ENCODE data around the gene CIITA. TPM values are rescaled to one million over a fixed set of nuclear protein-coding genes. Genes with fewer than 3 reads are reported as not detected.
A peak's percentile ranks its signal among the peaks of the same experiment; 100 is the strongest.

Gene CIITA
- total RNA-seq, 1 experiment from 2014 or later: 0.26 TPM

DNA sequence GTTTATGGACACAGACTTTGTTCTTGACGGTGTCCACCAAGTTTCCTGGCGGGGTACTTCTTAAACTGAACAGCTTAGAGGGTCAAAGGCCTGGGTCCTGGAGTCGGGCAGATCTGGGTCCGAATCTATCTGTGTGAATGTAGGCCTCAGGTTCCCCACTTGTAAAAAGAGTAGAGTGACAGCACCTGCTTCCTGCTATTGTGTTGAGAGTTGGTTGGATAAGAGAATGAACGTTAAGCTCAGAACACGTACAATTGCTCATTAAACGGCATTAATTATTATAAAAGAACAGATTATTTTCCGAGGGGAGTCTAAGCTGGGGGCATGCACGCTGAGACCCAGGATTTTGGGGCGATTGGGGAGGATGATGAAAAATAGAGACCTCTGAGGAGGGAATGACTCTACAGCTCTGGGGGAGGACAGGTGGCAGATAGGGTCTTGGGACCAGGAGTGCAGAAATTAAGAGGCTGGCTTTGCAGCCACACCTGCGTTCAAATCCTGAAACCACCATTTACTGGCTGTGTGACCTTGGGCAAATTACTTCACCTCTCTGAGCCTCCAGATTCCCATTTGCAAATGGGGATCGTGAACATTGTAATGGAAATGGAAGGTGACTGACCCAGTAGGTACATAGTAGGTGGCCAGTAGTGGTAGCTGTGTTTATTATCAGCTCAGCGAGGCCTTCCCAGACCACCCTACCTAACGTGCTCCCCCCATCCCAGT lies 68.2 kb downstream of the CIITA start:
- ATAC-seq (no peak), DNase-seq (ENCODE audit: low spot score) (no peak)
- H3K27me3 Mint-ChIP-seq (ENCODE audit: low read depth): peaks cover 3% of the 10 kb centered on the region; the same call in 1 of the 2 replicates
- H3K36me3 Mint-ChIP-seq: no peaks in the 10 kb centered on the region
- H3K9me3 Mint-ChIP-seq: no peaks in the 10 kb centered on the region
- POLR2A ChIA-PET: no interaction called here
- CTCF ChIA-PET: interaction anchor here (0.9 to 2.0 kb wide), 4 partner anchors 9 to 52 kb away, joined by 3 to 8 read pairs (median 5); no protein-coding TSS in a partner anchor
- peak overlapping the region; percentile 83 for H3K4me3 Mint-ChIP-seq
- no peak overlapping the region for H3K27ac Mint-ChIP-seq
- no peak for TF ChIP-seq CREM (CRISPR knock-in tag; IDR thresholded peaks at IDR 0.05)
- TF ChIP-seq, protein P1, sequence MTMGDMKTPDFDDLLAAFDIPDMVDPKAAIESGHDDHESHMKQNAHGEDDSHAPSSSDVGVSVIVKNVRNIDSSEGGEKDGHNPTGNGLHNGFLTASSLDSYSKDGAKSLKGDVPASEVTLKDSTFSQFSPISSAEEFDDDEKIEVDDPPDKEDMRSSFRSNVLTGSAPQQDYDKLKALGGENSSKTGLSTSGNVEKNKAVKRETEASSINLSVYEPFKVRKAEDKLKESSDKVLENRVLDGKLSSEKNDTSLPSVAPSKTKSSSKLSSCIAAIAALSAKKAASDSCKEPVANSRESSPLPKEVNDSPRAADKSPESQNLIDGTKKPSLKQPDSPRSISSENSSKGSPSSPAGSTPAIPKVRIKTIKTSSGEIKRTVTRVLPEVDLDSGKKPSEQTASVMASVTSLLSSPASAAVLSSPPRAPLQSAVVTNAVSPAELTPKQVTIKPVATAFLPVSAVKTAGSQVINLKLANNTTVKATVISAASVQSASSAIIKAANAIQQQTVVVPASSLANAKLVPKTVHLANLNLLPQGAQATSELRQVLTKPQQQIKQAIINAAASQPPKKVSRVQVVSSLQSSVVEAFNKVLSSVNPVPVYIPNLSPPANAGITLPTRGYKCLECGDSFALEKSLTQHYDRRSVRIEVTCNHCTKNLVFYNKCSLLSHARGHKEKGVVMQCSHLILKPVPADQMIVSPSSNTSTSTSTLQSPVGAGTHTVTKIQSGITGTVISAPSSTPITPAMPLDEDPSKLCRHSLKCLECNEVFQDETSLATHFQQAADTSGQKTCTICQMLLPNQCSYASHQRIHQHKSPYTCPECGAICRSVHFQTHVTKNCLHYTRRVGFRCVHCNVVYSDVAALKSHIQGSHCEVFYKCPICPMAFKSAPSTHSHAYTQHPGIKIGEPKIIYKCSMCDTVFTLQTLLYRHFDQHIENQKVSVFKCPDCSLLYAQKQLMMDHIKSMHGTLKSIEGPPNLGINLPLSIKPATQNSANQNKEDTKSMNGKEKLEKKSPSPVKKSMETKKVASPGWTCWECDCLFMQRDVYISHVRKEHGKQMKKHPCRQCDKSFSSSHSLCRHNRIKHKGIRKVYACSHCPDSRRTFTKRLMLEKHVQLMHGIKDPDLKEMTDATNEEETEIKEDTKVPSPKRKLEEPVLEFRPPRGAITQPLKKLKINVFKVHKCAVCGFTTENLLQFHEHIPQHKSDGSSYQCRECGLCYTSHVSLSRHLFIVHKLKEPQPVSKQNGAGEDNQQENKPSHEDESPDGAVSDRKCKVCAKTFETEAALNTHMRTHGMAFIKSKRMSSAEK (CRISPR knock-in tag; IDR thresholded peaks at IDR 0.05; ENCODE audit: borderline replicate concordance): no peak
- no peak for TF ChIP-seq SMAD3 (CRISPR knock-in tag; IDR thresholded peaks at IDR 0.05; ENCODE audit: borderline replicate concordance)
- TF ChIP-seq ZNF121 (CRISPR knock-in tag; IDR thresholded peaks at IDR 0.05): no peak
- TF ChIP-seq, protein P2, sequence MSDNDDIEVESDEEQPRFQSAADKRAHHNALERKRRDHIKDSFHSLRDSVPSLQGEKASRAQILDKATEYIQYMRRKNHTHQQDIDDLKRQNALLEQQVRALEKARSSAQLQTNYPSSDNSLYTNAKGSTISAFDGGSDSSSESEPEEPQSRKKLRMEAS (CRISPR knock-in tag; IDR thresholded peaks at IDR 0.05): no peak
- TF ChIP-seq MXD4 (CRISPR knock-in tag; IDR thresholded peaks at IDR 0.05; ENCODE audit: borderline replicate concordance): no peak
- TF ChIP-seq TEAD1 (CRISPR knock-in tag; IDR thresholded peaks at IDR 0.05): no peak
- no peak for TF ChIP-seq FOXJ3 (CRISPR knock-in tag; IDR thresholded peaks at IDR 0.05; ENCODE audit: borderline replicate concordance)
- no peak for TF ChIP-seq NR3C1 (CRISPR knock-in tag; conservative IDR thresholded peaks at IDR 0.05; ENCODE audit: low read depth)
- TF ChIP-seq ZNF416 (CRISPR knock-in tag; IDR thresholded peaks at IDR 0.05): no peak
- peaks cover 61% of the 10 kb centered on the region for H3K4me1 Mint-ChIP-seq

DNA sequence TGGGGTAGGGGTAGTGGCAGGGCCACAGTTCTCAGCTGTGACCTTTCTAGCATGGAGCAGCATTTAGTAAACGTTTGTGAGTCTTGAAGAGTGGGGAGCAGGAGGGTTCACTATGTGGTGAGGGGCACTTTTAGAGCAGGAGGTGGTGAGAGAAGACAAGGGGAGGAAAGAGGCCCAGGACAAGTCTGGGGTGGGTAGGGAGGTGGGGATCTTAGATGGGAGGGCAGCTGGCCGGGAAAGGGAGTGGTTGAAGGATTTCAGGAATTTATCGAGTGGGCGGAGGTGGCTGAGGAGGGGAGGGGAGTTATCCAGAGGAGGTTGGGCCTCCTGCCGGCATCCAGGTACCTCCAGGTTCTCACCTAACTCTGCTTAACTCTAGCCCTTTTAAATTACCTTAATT lies 69.3 kb downstream of the CIITA start:
- H3K27ac Mint-ChIP-seq: peak overlapping the region; percentile 65
- H3K4me3 Mint-ChIP-seq: peak overlapping the region; percentile 83
- H3K9me3 Mint-ChIP-seq: no peaks in the 10 kb centered on the region
- H3K4me1 Mint-ChIP-seq: peaks cover 62% of the 10 kb centered on the region
- peak; percentile 3; the same call in 1 of the 2 replicates for ATAC-seq
- H3K27me3 Mint-ChIP-seq (ENCODE audit: low read depth): peaks cover 3% of the 10 kb centered on the region; the same call in 1 of the 2 replicates
- ChIA-PET CTCF (interaction anchor here (1.0 to 1.5 kb wide), 2 partner anchors 17 to 27 kb away, joined by 3 to 4 read pairs; no protein-coding TSS in a partner anchor), POLR2A (no interaction called here)
- H3K36me3 Mint-ChIP-seq: no peaks in the 10 kb centered on the region
- TF ChIP-seq GRHL2 (CRISPR knock-in tag; IDR thresholded peaks at IDR 0.05; ENCODE audit: insufficient replicate concordance, severe bottlenecking): no peak
- TF ChIP-seq SMAD4 (CRISPR knock-in tag; IDR thresholded peaks at IDR 0.05): no peak
- no peak for TF ChIP-seq TEAD1 (CRISPR knock-in tag; IDR thresholded peaks at IDR 0.05)
- TF ChIP-seq, protein P3, sequence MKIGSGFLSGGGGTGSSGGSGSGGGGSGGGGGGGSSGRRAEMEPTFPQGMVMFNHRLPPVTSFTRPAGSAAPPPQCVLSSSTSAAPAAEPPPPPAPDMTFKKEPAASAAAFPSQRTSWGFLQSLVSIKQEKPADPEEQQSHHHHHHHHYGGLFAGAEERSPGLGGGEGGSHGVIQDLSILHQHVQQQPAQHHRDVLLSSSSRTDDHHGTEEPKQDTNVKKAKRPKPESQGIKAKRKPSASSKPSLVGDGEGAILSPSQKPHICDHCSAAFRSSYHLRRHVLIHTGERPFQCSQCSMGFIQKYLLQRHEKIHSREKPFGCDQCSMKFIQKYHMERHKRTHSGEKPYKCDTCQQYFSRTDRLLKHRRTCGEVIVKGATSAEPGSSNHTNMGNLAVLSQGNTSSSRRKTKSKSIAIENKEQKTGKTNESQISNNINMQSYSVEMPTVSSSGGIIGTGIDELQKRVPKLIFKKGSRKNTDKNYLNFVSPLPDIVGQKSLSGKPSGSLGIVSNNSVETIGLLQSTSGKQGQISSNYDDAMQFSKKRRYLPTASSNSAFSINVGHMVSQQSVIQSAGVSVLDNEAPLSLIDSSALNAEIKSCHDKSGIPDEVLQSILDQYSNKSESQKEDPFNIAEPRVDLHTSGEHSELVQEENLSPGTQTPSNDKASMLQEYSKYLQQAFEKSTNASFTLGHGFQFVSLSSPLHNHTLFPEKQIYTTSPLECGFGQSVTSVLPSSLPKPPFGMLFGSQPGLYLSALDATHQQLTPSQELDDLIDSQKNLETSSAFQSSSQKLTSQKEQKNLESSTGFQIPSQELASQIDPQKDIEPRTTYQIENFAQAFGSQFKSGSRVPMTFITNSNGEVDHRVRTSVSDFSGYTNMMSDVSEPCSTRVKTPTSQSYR (CRISPR knock-in tag; IDR thresholded peaks at IDR 0.05): no peak
- no peak for TF ChIP-seq ZNF219 (CRISPR knock-in tag; IDR thresholded peaks at IDR 0.05; ENCODE audit: borderline replicate concordance)
- no peak for TF ChIP-seq MYBL2 (CRISPR knock-in tag; IDR thresholded peaks at IDR 0.05)
- TF ChIP-seq, protein P4, sequence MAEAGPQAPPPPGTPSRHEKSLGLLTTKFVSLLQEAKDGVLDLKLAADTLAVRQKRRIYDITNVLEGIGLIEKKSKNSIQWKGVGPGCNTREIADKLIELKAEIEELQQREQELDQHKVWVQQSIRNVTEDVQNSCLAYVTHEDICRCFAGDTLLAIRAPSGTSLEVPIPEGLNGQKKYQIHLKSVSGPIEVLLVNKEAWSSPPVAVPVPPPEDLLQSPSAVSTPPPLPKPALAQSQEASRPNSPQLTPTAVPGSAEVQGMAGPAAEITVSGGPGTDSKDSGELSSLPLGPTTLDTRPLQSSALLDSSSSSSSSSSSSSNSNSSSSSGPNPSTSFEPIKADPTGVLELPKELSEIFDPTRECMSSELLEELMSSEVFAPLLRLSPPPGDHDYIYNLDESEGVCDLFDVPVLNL (CRISPR knock-in tag; IDR thresholded peaks at IDR 0.05; ENCODE audit: borderline replicate concordance, low read depth): no peak
- TF ChIP-seq ELF4 (CRISPR knock-in tag; IDR thresholded peaks at IDR 0.05; ENCODE audit: low read depth): no peak
- no peak for TF ChIP-seq NFATC4 (CRISPR knock-in tag; IDR thresholded peaks at IDR 0.05)
- TF ChIP-seq SMAD3 (CRISPR knock-in tag; IDR thresholded peaks at IDR 0.05; ENCODE audit: borderline replicate concordance): no peak
- no peak for TF ChIP-seq ZNF416 (CRISPR knock-in tag; IDR thresholded peaks at IDR 0.05)
- TF ChIP-seq, protein P5, sequence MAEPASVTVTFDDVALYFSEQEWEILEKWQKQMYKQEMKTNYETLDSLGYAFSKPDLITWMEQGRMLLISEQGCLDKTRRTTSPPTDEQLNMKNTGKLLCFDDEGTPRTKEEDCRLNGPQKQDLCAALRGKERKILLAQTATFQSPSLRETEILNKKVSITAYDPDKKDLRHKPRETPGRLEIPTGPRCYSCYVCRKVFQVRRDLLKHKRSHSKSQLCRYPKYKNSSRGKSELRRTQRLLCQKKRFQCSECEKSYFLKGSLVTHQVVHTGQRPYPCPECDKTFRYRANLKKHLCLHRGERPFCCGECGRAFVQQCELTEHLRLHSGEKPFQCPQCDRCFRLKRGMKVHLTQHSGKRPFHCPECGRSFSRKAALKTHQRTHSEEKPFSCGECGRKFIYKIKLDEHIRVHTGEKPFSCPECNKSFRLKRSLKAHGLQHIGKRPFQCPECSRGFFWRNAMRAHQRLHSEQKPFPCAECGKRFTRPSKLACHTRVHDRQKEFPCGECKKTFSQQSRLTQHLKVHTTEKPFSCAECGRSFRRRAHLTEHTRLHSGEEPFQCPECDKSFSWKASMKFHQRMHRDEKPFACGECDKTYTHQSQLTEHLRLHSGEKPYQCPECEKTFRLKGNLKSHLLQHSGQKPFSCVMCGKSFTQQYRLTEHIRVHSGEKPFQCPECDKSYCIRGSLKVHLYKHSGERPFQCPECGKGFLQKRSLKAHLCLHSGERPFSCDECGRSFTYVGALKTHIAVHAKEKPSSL (CRISPR knock-in tag; conservative IDR thresholded peaks at IDR 0.05): no peak
- no peak for TF ChIP-seq ZNF423 (CRISPR knock-in tag; IDR thresholded peaks at IDR 0.05)
- TF ChIP-seq, protein P6, sequence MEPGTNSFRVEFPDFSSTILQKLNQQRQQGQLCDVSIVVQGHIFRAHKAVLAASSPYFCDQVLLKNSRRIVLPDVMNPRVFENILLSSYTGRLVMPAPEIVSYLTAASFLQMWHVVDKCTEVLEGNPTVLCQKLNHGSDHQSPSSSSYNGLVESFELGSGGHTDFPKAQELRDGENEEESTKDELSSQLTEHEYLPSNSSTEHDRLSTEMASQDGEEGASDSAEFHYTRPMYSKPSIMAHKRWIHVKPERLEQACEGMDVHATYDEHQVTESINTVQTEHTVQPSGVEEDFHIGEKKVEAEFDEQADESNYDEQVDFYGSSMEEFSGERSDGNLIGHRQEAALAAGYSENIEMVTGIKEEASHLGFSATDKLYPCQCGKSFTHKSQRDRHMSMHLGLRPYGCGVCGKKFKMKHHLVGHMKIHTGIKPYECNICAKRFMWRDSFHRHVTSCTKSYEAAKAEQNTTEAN (CRISPR knock-in tag; IDR thresholded peaks at IDR 0.05): no peak
- DNase-seq (ENCODE audit: low spot score): peak; percentile 48
